Measurements from ENCODE around the gene MAPK8IP3.
"Not testable (repeated sequence)": the region's sequence is repeated elsewhere in the genome, so short reads cannot be mapped to it uniquely, and the experiment has no call there.

MAPK8IP3 gene

GRCh38 chr16:1715220-1715619 lies 9.2 kb downstream of the MAPK8IP3 start:
- Histone ChIP-seq H3K27me3 (ENCODE audit: low read length) (no peaks in the 10 kb centered on the region), H2AFZ (ENCODE audit: low read depth, low read length, severe bottlenecking) (no peak overlapping the region), H3K4me2 (ENCODE audit: low read depth, low read length, poor library complexity, severe bottlenecking) (no peak overlapping the region), H3K9me3 (ENCODE audit: insufficient read depth, low read length) (no peaks in the 10 kb centered on the region), H3K79me2 (ENCODE audit: insufficient read depth, low read length) (peaks cover 68% of the 10 kb centered on the region), H3K36me3 (ENCODE audit: low read length) (no peaks in the 10 kb centered on the region), H4K20me1 (ENCODE audit: low read depth, low read length) (no peaks in the 10 kb centered on the region), H3F3A (ENCODE audit: insufficient read depth) (peaks cover 16% of the 10 kb centered on the region), H3K4me3 (ENCODE audit: insufficient read depth, low read length, poor library complexity, severe bottlenecking) (no peak overlapping the region), H3K9ac (ENCODE audit: low read length) (no peak overlapping the region), H3K27ac (ENCODE audit: low read depth, low read length) (no peak overlapping the region), H3K9me2 (replicated peaks; ENCODE audit: insufficient read depth, low read length) (no peaks in the 10 kb centered on the region)
- TF ChIP-seq CTCF (IDR thresholded peaks at IDR 0.05; ENCODE audit: insufficient read depth, low read length, poor library complexity, severe bottlenecking) (no peak), EZH2phosphoT487 (conservative IDR thresholded peaks at IDR 0.05; ENCODE audit: low read length) (no peak)

GRCh38 chr16:1718236-1718635 lies 12.2 kb downstream of the MAPK8IP3 start:
- H3K4me2 ChIP-seq (ENCODE audit: low read depth, low read length, poor library complexity, severe bottlenecking); H3K9ac ChIP-seq (ENCODE audit: low read length); H4K20me1 ChIP-seq (ENCODE audit: low read depth, low read length); H2AFZ ChIP-seq (ENCODE audit: low read depth, low read length, severe bottlenecking); H3K9me2 ChIP-seq (replicated peaks; ENCODE audit: insufficient read depth, low read length); H3K4me3 ChIP-seq (ENCODE audit: insufficient read depth, low read length, poor library complexity, severe bottlenecking); H3K27me3 ChIP-seq (ENCODE audit: low read length); H3K9me3 ChIP-seq (ENCODE audit: insufficient read depth, low read length); H3K36me3 ChIP-seq (ENCODE audit: low read length); H3K27ac ChIP-seq (ENCODE audit: low read depth, low read length): not testable (repeated sequence)
- Histone ChIP-seq H3F3A (ENCODE audit: insufficient read depth) (peaks cover 15% of the 10 kb centered on the region), H3K79me2 (ENCODE audit: insufficient read depth, low read length) (peaks cover 48% of the 10 kb centered on the region)

- H3K9me3 ChIP-seq (ENCODE audit: insufficient read depth, low read length); H3K27ac ChIP-seq (ENCODE audit: low read depth, low read length); H3K4me2 ChIP-seq (ENCODE audit: low read depth, low read length, poor library complexity, severe bottlenecking); H2AFZ ChIP-seq (ENCODE audit: low read depth, low read length, severe bottlenecking); H3K27me3 ChIP-seq (ENCODE audit: low read length); H3K36me3 ChIP-seq (ENCODE audit: low read length); H3F3A ChIP-seq (ENCODE audit: insufficient read depth); H3K9me2 ChIP-seq (replicated peaks; ENCODE audit: insufficient read depth, low read length); H3K9ac ChIP-seq (ENCODE audit: low read length); H4K20me1 ChIP-seq (ENCODE audit: low read depth, low read length); H3K4me3 ChIP-seq (ENCODE audit: insufficient read depth, low read length, poor library complexity, severe bottlenecking): not testable (repeated sequence)
- peaks cover 45% of the 10 kb centered on the region for H3K79me2 ChIP-seq (ENCODE audit: insufficient read depth, low read length)
These were observed 13.7 kb downstream of the MAPK8IP3 start for GRCh38 chr16:1719559-1720229.

GRCh38 chr16:1721372-1721771 lies 15.4 kb downstream of the MAPK8IP3 start:
- no peaks in the 10 kb centered on the region for H3K9me3 ChIP-seq (ENCODE audit: insufficient read depth, low read length)
- no peak overlapping the region for H3K4me2 ChIP-seq (ENCODE audit: low read depth, low read length, poor library complexity, severe bottlenecking)
- H3K27ac ChIP-seq (ENCODE audit: low read depth, low read length) = no peak overlapping the region
- TF ChIP-seq EZH2phosphoT487 (conservative IDR thresholded peaks at IDR 0.05; ENCODE audit: low read length) (no peak), CTCF (IDR thresholded peaks at IDR 0.05; ENCODE audit: insufficient read depth, low read length, poor library complexity, severe bottlenecking) (no peak)
- no peak overlapping the region for H3K4me3 ChIP-seq (ENCODE audit: insufficient read depth, low read length, poor library complexity, severe bottlenecking)
- no peaks in the 10 kb centered on the region for H3K27me3 ChIP-seq (ENCODE audit: low read length)
- H2AFZ ChIP-seq (ENCODE audit: low read depth, low read length, severe bottlenecking) = no peak overlapping the region
- H3K9ac ChIP-seq (ENCODE audit: low read length) = no peak overlapping the region
- H3K9me2 ChIP-seq (replicated peaks; ENCODE audit: insufficient read depth, low read length) = no peaks in the 10 kb centered on the region
- H3F3A ChIP-seq (ENCODE audit: insufficient read depth) = no peaks in the 10 kb centered on the region
- H4K20me1 ChIP-seq (ENCODE audit: low read depth, low read length) = no peaks in the 10 kb centered on the region; the same call in 1 of the 2 replicates
- no peaks in the 10 kb centered on the region for H3K36me3 ChIP-seq (ENCODE audit: low read length)
- peaks cover 32% of the 10 kb centered on the region for H3K79me2 ChIP-seq (ENCODE audit: insufficient read depth, low read length)

Data from SU-DHL-6 (cell line).